Epithelial cell of proximal tubule (primary cell): Measurements from ENCODE around the gene UBAC2. TPM values are rescaled to one million over a fixed set of nuclear protein-coding genes. Genes with fewer than 3 reads are reported as not detected.

Experiments
- DNase-seq: peaks from one replicate; pipeline ENCODE4 v3.0.0-alpha.2; 2011; ENCODE audit warnings: low read depth
- H3K4me3 ChIP-seq: 2 replicates; pipeline ENCODE4 v1.5.1; 2011; ENCODE audit warnings: low read depth, mild to moderate bottlenecking, low read length
- CTCF ChIP-seq: conservative IDR thresholded peaks from 2 replicates; pipeline ENCODE4 v1.5.1; 2012; ENCODE audit warnings: low read depth, mild to moderate bottlenecking, low read length
- total RNA-seq: library from RNA; depleted of rRNA; stranded (reverse); fragments of >200 nt; gene quantifications from 2 replicates; pipeline ENCODE4 v1.2.3, GENCODE V29; 2015

UBAC2 gene
- total RNA-seq, 1 donor from 2014 or later, result 63.9 TPM

- no peak for TF ChIP-seq CTCF
- no peak overlapping the region for H3K4me3 ChIP-seq
- no peak for DNase-seq
These were observed 103.3 kb downstream of the UBAC2 start for GRCh38 chr13:99303863-99304521.

DNA sequence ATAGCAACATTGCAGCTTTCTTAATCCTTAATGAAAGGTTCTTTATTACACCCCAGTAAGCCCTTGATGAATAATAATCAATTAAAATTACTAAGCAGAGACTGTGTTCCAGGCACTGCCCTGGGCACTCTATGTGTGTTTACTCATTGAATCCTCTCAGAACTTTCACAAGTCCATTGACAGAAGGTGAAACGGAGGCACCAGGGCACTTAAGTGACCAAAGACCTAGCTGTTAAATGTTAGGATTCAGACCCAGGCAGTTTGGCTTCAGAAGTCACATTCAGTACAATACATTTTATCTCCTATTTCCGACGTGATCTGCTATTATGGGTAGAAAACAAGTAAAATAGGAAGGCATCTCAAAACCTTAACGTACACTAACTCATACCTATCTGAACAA is 103.9 kb downstream of the UBAC2 start:
- no peak for DNase-seq
- H3K4me3 ChIP-seq, result no peak overlapping the region
- TF ChIP-seq CTCF, result no peak

DNA sequence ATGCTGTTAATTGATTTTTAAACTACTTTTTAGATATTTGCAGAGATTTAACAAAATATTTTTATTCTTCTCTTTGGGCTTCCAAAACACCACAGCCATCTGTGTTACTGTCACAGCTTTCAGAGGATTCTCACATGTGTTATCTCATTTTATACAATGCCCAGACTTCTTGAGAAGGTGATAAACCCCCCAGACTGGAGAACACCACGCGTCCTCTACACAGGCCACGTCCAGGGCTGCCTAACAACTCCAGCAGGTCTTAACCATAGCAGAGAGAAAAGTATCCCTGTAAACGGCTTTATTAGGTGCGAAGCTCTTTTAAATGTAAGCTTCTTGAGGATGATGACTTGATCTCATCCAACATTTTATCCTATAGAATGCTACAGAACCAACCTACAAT is 104.5 kb downstream of the UBAC2 start:
- TF ChIP-seq CTCF, result no peak

GRCh38 chr13:99305566-99305965 is 104.9 kb downstream of the UBAC2 start:
- TF ChIP-seq CTCF, result no peak
- H3K4me3 ChIP-seq, result no peak overlapping the region
- DNase-seq, result no peak

More for the DNA sequence above, 104.5 kb downstream of the UBAC2 start:
- no peak for DNase-seq
- no peak overlapping the region for H3K4me3 ChIP-seq

DNA sequence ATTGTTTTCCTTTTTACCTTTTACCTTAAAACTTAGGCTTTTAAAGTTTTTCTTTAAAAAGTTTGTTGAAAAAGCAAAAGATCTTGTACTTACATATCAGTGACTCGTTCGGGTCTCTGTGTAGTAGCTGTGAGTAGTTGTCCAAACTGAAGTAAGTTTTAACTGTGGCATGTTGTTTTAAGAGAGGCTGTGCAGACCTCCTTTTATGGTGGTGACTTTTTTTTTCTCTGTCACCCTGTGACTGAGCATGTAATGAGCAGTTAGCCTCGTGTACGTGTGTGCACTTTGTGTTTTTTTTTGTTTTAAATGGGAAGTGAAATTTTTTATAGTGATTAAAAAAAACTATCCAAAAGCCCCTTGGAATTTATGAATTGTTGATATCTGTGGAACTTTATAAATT is 106.6 kb downstream of the UBAC2 start, which contains the start of gene GPR183:
TSS of gene GPR183 (minus strand) at position 153 of the 400 bp plus-strand sequence. CDS start 11,254 bp downstream, outside the sequence.
- no peak for DNase-seq
- no peak for TF ChIP-seq CTCF
- no peak within 1 kb of the TSS for H3K4me3 ChIP-seq

DNA sequence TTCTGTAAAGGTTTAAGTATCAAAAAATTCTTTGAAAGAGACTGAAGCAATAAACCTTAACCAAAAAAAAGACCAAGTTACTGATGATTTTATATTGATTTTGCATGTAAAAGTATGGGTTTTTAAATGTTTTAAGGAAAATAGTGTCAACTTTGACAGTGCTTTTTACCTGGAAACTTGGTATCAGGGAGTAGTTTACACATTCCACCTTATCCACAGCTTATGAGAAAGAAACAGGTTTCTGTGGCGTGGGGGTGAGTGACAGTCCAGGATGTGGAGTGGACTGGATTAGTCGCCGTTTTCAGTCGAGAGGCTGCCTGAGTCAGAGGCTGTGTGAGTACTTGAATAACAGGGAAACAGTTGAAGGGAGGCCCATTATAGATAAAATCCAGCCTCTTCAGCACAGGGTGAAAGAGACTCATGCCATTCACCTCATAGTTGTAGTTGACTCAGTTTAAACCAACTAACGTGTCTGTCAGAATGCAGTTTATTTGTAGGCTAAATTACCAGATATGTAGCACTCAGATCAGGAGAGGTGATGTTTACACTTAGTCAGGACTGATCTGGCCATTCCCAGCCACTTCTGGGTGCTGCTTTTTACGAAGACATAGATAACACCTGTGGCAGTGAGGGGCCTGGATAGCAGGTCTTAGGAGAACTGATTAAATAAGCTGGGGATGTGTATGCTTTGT is 107.1 kb downstream of the UBAC2 start:
- peak; percentile 72 for DNase-seq
- no peak for TF ChIP-seq CTCF
- H3K4me3 ChIP-seq, result no peak overlapping the region
